GM12878 (cell line): Measurements from ENCODE around the gene C5AR1. TPM values are rescaled to one million over a fixed set of nuclear protein-coding genes. Genes with fewer than 3 reads are reported as not detected.

Experiments used
- BHLHE40 ChIP-seq, 2 experiments: fragments of 450-650 bp in 1 of 2; IDR thresholded peaks; 2 replicates each; pipeline ENCODE4 v1.6.1; 2011 to 2017; ENCODE audit warnings: low read depth in 2 of 2, borderline replicate concordance in 1 of 2, improper control_type of control experiment in 1 of 2, low read length in 1 of 2, mild to moderate bottlenecking in 1 of 2
- CBX5 ChIP-seq: sonication (generic); IDR thresholded peaks from 2 replicates; pipeline ENCODE4 v1.6.1; 2016; ENCODE audit warnings: low read depth, moderate library complexity, mild to moderate bottlenecking, inconsistent platforms
- DPF2 ChIP-seq: fragments of 450-650 bp; IDR thresholded peaks from 2 replicates; pipeline ENCODE4 v1.6.1; 2017; ENCODE audit warnings: mild to moderate bottlenecking
- ELK1 ChIP-seq: IDR thresholded peaks from 2 replicates; pipeline ENCODE4 v1.6.1; 2012; ENCODE audit warnings: low read depth, low read length, improper control_type of control experiment
- ETV6 ChIP-seq, 2 experiments: fragments of 450-650 bp in 1 of 2; IDR thresholded peaks in 1 of 2; conservative IDR thresholded peaks in 1 of 2; 2 replicates each; pipeline ENCODE4 v1.6.1; 2014; ENCODE audit warnings: antibody characterized with exemption in 1 of 2, borderline replicate concordance in 1 of 2, low read depth in 1 of 2, mild to moderate bottlenecking in 1 of 2, moderate library complexity in 1 of 2
- HCFC1 ChIP-seq: fragments of 150-350 bp; IDR thresholded peaks from 2 replicates; pipeline ENCODE4 v1.6.1; 2014; ENCODE audit warnings: low read length
- HDAC2 ChIP-seq: fragments of 200-600 bp; sonication (generic); IDR thresholded peaks from 2 replicates; pipeline ENCODE4 v1.6.1; 2017
- KAT2A ChIP-seq: conservative IDR thresholded peaks from 2 replicates; pipeline ENCODE4 v1.6.1; 2011; ENCODE audit warnings: low read depth, low read length; ENCODE audit not compliant: control insufficient read depth
- NFIC ChIP-seq: IDR thresholded peaks from 2 replicates; pipeline ENCODE4 v1.6.1; 2012; ENCODE audit warnings: low read depth, mild to moderate bottlenecking, inconsistent platforms, low read length, moderate library complexity
- NFYA ChIP-seq: IDR thresholded peaks from 2 replicates; pipeline ENCODE4 v1.6.1; 2011; ENCODE audit warnings: low read depth, mild to moderate bottlenecking, low read length, improper control_type of control experiment, borderline replicate concordance
- NR2C1 ChIP-seq: fragments of 450-650 bp; IDR thresholded peaks from 2 replicates; pipeline ENCODE4 v1.6.1; 2017; ENCODE audit warnings: antibody characterized with exemption, mild to moderate bottlenecking, moderate library complexity
- NR2F1 ChIP-seq: fragments of 450-650 bp; conservative IDR thresholded peaks from 2 replicates; pipeline ENCODE4 v1.6.1; 2017; ENCODE audit warnings: mild to moderate bottlenecking
- PML ChIP-seq: IDR thresholded peaks from 2 replicates; pipeline ENCODE4 v1.6.1; 2012; ENCODE audit warnings: low read length, inconsistent platforms
- POLR2A ChIP-seq: IDR thresholded peaks from 2 replicates; pipeline ENCODE4 v1.6.1; 2011; ENCODE audit warnings: low read depth, mild to moderate bottlenecking, low read length
- RCOR1 ChIP-seq: conservative IDR thresholded peaks from 2 replicates; pipeline ENCODE4 v1.6.1; 2012; ENCODE audit warnings: low read depth, low read length, improper control_type of control experiment
- RUNX3 ChIP-seq: IDR thresholded peaks from 2 replicates; pipeline ENCODE4 v1.6.1; 2012; ENCODE audit warnings: low read length, inconsistent platforms
- SMAD1 ChIP-seq: fragments of 450-650 bp; IDR thresholded peaks from 2 replicates; pipeline ENCODE4 v1.6.1; 2018; ENCODE audit warnings: mild to moderate bottlenecking, low read depth; ENCODE audit not compliant: partially characterized antibody
- SMAD5 ChIP-seq: IDR thresholded peaks from 2 replicates; pipeline ENCODE4 v1.6.1; 2016; ENCODE audit warnings: antibody characterized with exemption, low read depth
- SRF ChIP-seq, 2 experiments: IDR thresholded peaks; 2 replicates each; pipeline ENCODE4 v1.6.1; 2011; ENCODE audit warnings: low read depth in 2 of 2, low read length in 2 of 2, mild to moderate bottlenecking in 1 of 2, moderate library complexity in 1 of 2
- STAT3 ChIP-seq: IDR thresholded peaks from 2 replicates; pipeline ENCODE4 v1.6.1; 2011; ENCODE audit warnings: low read depth, low read length, improper control_type of control experiment
- TCF3 ChIP-seq: IDR thresholded peaks from 2 replicates; pipeline ENCODE4 v1.6.1; 2012; ENCODE audit warnings: low read depth, mild to moderate bottlenecking, low read length, borderline replicate concordance; ENCODE audit not compliant: insufficient read depth
- TCF7 ChIP-seq: IDR thresholded peaks from 2 replicates; pipeline ENCODE4 v1.6.1; 2014; ENCODE audit warnings: antibody characterized with exemption, borderline replicate concordance
- ZBTB11 ChIP-seq: fragments of 450-650 bp; formaldehyde crosslinking; IDR thresholded peaks from 2 replicates; pipeline ENCODE4 v1.5.0; 2022; ENCODE audit warnings: mild to moderate bottlenecking, missing genetic modification characterization
- ZNF217 ChIP-seq: fragments of 450-650 bp; IDR thresholded peaks from 2 replicates; pipeline ENCODE4 v1.6.1; 2017; ENCODE audit warnings: antibody characterized with exemption, mild to moderate bottlenecking
- ZNF622 ChIP-seq: fragments of 450-650 bp; IDR thresholded peaks from 2 replicates; pipeline ENCODE4 v1.6.1; 2017; ENCODE audit warnings: mild to moderate bottlenecking, inconsistent platforms
- polyA plus RNA-seq, 11 experiments: library from polyadenylated mRNA; depleted of rRNA in 4 of 11; unstranded in 6 of 11; stranded (reverse) in 5 of 11; fragments of >200 nt; fragmentation: Nextera tagmentation in 4 of 11; fragmentation: Illumina TruSeq in 1 of 11; extraction: Ambion mirVana in 4 of 11; extraction: Trizol in 1 of 11; gene quantifications; 1 replicate in 1 of 11; 2 replicates in 10 of 11; pipeline versions ENCODE4 v1.2.1 to v1.2.3, GENCODE V29; 2011 to 2016; ENCODE audit warnings: inconsistent platforms in 2 of 11, missing spikeins in 2 of 11, low read depth in 1 of 11
- total RNA-seq, 4 experiments: library from RNA; depleted of rRNA in 3 of 4; stranded (reverse); fragments of >200 nt in 3 of 4; fragmentation: Illumina TruSeq in 1 of 4; extraction: Trizol in 1 of 4; gene quantifications; 2 replicates each; pipeline versions ENCODE4 v1.2.1 to v1.2.3, GENCODE V29; 2013 to 2021
- TF ChIP-seq, protein P1 (sequence below): IDR thresholded peaks from 2 replicates; pipeline ENCODE4 v1.6.1; 2011; ENCODE audit warnings: borderline replicate concordance, low read depth, mild to moderate bottlenecking, moderate library complexity, low read length; ENCODE audit not compliant: insufficient read depth, poor library complexity, severe bottlenecking

The C5AR1 gene
- total and polyA plus RNA-seq, 10 of the 15 experiments (the other 5 are each of a cell fraction or from before 2014, with no cell fraction given), result 0.04 to 1.5 (median 0.18) TPM

DNA sequence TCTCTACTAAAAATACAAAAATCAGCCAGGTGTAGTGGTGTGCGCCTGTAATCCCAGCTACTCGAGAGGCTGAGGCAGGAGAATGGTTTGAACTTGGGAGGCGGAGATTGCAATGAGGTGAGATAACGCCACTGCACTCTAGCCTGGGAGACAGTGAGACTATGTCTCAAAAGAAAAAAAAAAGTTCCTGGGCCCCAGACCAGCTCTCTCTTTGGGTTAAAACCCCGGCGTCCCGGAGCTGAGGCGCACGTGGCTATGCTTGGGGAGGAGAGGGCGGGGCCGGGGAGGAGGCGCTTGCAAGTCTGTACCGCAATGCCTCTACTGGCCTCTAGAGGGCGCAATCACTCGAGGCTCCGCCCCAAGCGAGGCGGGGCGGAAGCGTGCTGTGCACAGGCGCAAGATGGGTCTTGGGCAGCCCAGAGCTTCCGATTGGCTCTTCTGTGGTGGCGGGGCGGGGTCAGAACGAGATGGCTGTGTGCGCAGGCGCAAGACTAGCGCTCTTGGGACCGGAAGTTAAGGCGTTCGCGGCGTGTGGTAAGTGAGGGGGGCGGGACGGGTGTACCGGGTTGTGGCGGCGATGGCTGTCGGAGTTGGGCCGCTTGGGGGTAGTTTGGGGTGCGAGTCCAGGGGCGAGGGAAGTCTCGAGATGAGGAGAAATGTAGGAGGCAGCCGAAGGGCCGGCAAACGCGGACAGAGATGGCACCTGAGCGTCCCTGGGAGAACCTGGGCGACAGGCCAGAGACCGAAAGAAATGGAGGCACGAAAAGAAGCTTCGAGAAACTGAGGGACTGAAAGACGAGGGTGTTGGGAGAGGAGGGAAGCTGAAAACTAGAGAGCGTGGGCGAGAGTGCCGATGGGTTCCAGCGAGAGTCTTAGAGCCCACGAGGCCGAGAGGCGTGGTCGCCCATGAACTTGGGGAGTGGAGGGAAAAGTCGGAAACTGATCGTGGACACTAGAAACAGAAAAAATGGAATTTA, 39.4 kb downstream of the C5AR1 start, which contains the start of gene DHX34 (continued):
- TF ChIP-seq STAT3 (no peak), ETV6 (conservative IDR thresholded peaks at IDR 0.05 in 1 of 2, IDR thresholded peaks at IDR 0.05 in 1 of 2; ENCODE audit: borderline replicate concordance in 1 of 2, low read depth in 1 of 2) (no peak), RUNX3 (peak; percentile 83), TCF7 (no peak), ZNF217 (no peak), RCOR1 (no peak), SMAD1 (no peak), HCFC1 (peak; percentile 57), PML (no peak; the same call in 1 of the 2 replicates), POLR2A (peak; percentile 94), HDAC2 (no peak), NFIC (no peak), DPF2 (no peak), SMAD5 (peak; percentile 80; the same call in 1 of the 2 replicates), NR2C1 (no peak), SRF (IDR thresholded peaks at IDR 0.05; ENCODE audit: low read depth in 2 of 2, low read length in 2 of 2) (peak in 1 of 2 experiments; percentile 64; a peak in 1 of 4 replicates), NFYA (no peak), ELK1 (peak; percentile 88), CBX5 (no peak), TCF3 (no peak), ZBTB11 (CRISPR knock-in tag) (no peak), NR2F1 (no peak), KAT2A (no peak), BHLHE40 (IDR thresholded peaks at IDR 0.05; ENCODE audit: borderline replicate concordance in 1 of 2, low read depth in 2 of 2, low read length in 1 of 2) (peak; percentile 90 to 92), ZNF622 (no peak)
- TF ChIP-seq, protein P1, sequence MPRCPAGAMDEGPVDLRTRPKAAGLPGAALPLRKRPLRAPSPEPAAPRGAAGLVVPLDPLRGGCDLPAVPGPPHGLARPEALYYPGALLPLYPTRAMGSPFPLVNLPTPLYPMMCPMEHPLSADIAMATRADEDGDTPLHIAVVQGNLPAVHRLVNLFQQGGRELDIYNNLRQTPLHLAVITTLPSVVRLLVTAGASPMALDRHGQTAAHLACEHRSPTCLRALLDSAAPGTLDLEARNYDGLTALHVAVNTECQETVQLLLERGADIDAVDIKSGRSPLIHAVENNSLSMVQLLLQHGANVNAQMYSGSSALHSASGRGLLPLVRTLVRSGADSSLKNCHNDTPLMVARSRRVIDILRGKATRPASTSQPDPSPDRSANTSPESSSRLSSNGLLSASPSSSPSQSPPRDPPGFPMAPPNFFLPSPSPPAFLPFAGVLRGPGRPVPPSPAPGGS, result no peak
